Measurements from ENCODE around the gene IGF2R.
"Not testable (repeated sequence)": the region's sequence is repeated elsewhere in the genome, so short reads cannot be mapped to it uniquely, and the experiment has no call there.

Gene IGF2R

GRCh38 chr6:160124007-160124406 is 155.1 kb downstream of the IGF2R start:
- DNase-seq (ENCODE audit: low read depth), result no peak

- DNase-seq (ENCODE audit: low read depth), result no peak
These were observed 155.7 kb downstream of the IGF2R start for GRCh38 chr6:160124605-160125004.

- DNase-seq (ENCODE audit: low read depth), result not testable (repeated sequence)
These were observed 156.2 kb downstream of the IGF2R start for GRCh38 chr6:160125105-160125504.

- no peak for DNase-seq (ENCODE audit: low read depth)
These were observed 158.6 kb downstream of the IGF2R start for GRCh38 chr6:160127270-160128124.

GRCh38 chr6:160128125-160128683 is 159.3 kb downstream of the IGF2R start:
- DNase-seq (ENCODE audit: low read depth), result no peak

- DNase-seq (ENCODE audit: low read depth), result no peak
These were observed 160.1 kb downstream of the IGF2R start for GRCh38 chr6:160128879-160129516.

GRCh38 chr6:160129881-160130615 is 161.2 kb downstream of the IGF2R start:
- DNase-seq (ENCODE audit: low read depth), result no peak

- no peak for DNase-seq (ENCODE audit: low read depth)
These were observed 162.0 kb downstream of the IGF2R start for GRCh38 chr6:160130729-160131484.

- no peak for DNase-seq (ENCODE audit: low read depth)
These were observed 162.9 kb downstream of the IGF2R start for GRCh38 chr6:160131636-160132296.

- no peak for DNase-seq (ENCODE audit: low read depth)
These were observed 163.4 kb downstream of the IGF2R start for GRCh38 chr6:160132297-160132637.

- DNase-seq (ENCODE audit: low read depth), result no peak
These were observed 164.0 kb downstream of the IGF2R start for GRCh38 chr6:160132776-160133338.

- no peak for DNase-seq (ENCODE audit: low read depth)
These were observed 164.8 kb downstream of the IGF2R start for GRCh38 chr6:160133441-160134336.

GRCh38 chr6:160134337-160134751 is 165.5 kb downstream of the IGF2R start:
- not testable (repeated sequence) for DNase-seq (ENCODE audit: low read depth)

- DNase-seq (ENCODE audit: low read depth), result no peak
These were observed 166.1 kb downstream of the IGF2R start for GRCh38 chr6:160134779-160135547.

GRCh38 chr6:160135907-160136655 is 167.2 kb downstream of the IGF2R start:
- no peak for DNase-seq (ENCODE audit: low read depth)

GRCh38 chr6:160137130-160137988 is 168.5 kb downstream of the IGF2R start:
- DNase-seq (ENCODE audit: low read depth), result no peak

Data from stimulated activated CD8-positive, alpha-beta memory T cell treated with anti-CD3 and anti-CD28 coated beads, Interleukin-15, amount 100 ng/mL, for 1 hour (primary cell).